ENCODE data around the gene L3MBTL1. TPM values are rescaled to one million over a fixed set of nuclear protein-coding genes. Genes with fewer than 3 reads are reported as not detected.

L3MBTL1 gene
- total RNA-seq, 2 donors from 2014 or later, result 38.4 to 57.6 TPM

DNA sequence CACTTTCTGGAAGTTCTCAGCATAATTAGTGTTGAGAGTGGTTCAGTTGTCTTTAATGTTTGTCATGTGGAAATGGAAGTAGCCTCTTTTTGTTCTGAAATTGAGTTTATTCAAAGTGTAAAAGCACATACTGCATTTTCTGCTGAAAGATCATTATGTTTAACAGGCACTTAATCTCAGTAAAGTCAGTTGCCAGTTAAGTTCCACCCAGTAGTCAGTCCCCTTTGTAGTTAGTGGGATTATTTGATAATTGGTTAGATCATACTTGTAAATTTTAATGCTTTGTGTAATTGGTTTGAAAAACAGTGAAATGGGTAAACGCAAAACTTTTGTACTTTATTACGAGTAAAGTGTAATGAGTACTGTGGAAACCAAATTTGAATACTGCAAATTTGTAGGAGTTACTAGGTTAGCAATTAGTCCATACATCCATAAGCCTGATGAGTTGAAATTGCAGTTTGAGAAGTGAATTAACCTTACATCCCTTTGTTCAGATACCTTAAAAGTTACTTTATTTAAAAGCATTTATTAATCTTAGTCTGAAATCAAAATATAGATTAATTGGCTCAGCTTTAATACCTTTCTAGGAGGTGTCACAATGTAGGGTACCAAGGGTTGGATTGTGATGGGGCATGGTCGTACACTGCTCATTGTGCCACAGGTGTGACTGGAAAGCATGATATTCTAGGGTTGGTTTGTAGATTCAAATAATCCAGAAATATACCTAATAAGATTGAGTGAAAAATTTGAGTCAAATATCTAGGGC lies 45.4 kb upstream of the L3MBTL1 start:
- Histone ChIP-seq H3K4me1 (ENCODE audit: control insufficient read depth, insufficient read depth, low read length) (peaks cover 5% of the 10 kb centered on the region), H3K27me3 (ENCODE audit: control insufficient read depth, insufficient read depth, low read length, poor library complexity, severe bottlenecking) (no peaks in the 10 kb centered on the region), H3K9me3 (ENCODE audit: control insufficient read depth, low read length) (no peaks in the 10 kb centered on the region), H3K36me3 (ENCODE audit: control insufficient read depth, insufficient read depth, low read length) (peaks cover 81% of the 10 kb centered on the region), H3K27ac (ENCODE audit: low read depth, low read length) (no peak overlapping the region), H3K9ac (ENCODE audit: extremely low read depth, low read length, poor library complexity, severe bottlenecking) (no peak overlapping the region), H3K4me3 (ENCODE audit: low read length) (peak overlapping the region; percentile 19)
- Mint-ChIP-seq H3K9me3 (no peaks in the 10 kb centered on the region), H3K4me3 (no peak overlapping the region), H3K27ac (peak overlapping the region; percentile 82), H3K36me3 (ENCODE audit: low read depth) (peaks cover 78% of the 10 kb centered on the region), H3K27me3 (ENCODE audit: insufficient read depth) (no peaks in the 10 kb centered on the region), H3K4me1 (peaks cover 12% of the 10 kb centered on the region)
- DNase-seq, result no peak
- TF ChIP-seq, protein P1, sequence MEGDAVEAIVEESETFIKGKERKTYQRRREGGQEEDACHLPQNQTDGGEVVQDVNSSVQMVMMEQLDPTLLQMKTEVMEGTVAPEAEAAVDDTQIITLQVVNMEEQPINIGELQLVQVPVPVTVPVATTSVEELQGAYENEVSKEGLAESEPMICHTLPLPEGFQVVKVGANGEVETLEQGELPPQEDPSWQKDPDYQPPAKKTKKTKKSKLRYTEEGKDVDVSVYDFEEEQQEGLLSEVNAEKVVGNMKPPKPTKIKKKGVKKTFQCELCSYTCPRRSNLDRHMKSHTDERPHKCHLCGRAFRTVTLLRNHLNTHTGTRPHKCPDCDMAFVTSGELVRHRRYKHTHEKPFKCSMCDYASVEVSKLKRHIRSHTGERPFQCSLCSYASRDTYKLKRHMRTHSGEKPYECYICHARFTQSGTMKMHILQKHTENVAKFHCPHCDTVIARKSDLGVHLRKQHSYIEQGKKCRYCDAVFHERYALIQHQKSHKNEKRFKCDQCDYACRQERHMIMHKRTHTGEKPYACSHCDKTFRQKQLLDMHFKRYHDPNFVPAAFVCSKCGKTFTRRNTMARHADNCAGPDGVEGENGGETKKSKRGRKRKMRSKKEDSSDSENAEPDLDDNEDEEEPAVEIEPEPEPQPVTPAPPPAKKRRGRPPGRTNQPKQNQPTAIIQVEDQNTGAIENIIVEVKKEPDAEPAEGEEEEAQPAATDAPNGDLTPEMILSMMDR (conservative IDR thresholded peaks at IDR 0.05), result no peak
- WGBS, 2 experiments (ENCODE audit: insufficient coverage in 1 of 2, insufficient read length in 1 of 2), result 96 to 100% methylated on average over 2 to 3 of the region's 3 CpGs

DNA sequence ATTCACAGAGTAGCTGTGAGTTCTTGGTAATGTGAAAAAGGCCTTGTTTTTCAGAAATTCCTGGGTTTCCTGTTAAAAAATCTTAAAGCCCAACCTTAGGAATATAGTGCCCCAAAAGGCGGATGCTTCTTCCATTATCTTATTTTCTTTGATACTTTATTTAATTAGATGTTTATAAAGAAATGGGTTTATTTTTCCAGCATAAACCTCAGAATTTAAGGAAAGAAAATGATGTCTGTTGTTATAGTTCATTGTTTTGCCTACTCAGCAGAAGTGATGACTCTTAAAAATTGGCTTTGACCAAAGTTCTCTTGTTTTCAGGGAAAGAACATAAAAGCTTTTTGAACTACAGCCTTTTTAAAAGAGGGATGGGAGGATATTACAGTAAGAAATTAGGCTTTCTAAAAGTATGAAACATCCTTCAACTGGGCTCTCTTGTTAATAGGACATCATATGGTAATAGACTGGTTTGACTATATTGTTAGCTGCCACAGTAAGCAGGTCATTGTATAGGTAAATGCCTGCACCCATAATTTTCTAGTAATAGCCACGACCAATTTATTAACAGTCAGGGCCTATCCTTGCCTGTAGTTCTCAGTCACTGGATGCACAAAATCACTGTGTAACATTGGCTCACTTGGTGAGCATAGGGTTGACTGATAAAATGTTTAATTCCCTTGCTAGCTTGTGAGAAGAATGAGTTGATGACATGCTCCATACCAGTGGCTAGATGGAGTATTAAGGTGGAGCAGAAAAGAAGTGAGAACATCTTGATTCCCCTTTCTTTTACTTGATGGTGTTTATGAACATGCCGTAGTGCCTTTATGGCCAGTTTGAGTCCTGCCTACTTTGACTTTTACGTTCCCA lies 44.6 kb upstream of the L3MBTL1 start:
- Mint-ChIP-seq H3K27ac (no peak overlapping the region), H3K27me3 (ENCODE audit: insufficient read depth) (no peaks in the 10 kb centered on the region), H3K9me3 (no peaks in the 10 kb centered on the region), H3K36me3 (ENCODE audit: low read depth) (peaks cover 80% of the 10 kb centered on the region), H3K4me1 (peaks cover 12% of the 10 kb centered on the region), H3K4me3 (no peak overlapping the region)
- H3K27me3 ChIP-seq (ENCODE audit: control insufficient read depth, insufficient read depth, low read length, poor library complexity, severe bottlenecking), result no peaks in the 10 kb centered on the region
- peaks cover 5% of the 10 kb centered on the region for H3K4me1 ChIP-seq (ENCODE audit: control insufficient read depth, insufficient read depth, low read length)
- peak overlapping the region; percentile 19 for H3K4me3 ChIP-seq (ENCODE audit: low read length)
- TF ChIP-seq, protein P1 (conservative IDR thresholded peaks at IDR 0.05), result no peak
- no peaks in the 10 kb centered on the region for H3K9me3 ChIP-seq (ENCODE audit: control insufficient read depth, low read length)
- no peak for DNase-seq
- H3K36me3 ChIP-seq (ENCODE audit: control insufficient read depth, insufficient read depth, low read length), result peaks cover 81% of the 10 kb centered on the region
- no peak overlapping the region for H3K27ac ChIP-seq (ENCODE audit: low read depth, low read length)
- H3K9ac ChIP-seq (ENCODE audit: extremely low read depth, low read length, poor library complexity, severe bottlenecking), result no peak overlapping the region
- WGBS, 2 experiments (ENCODE audit: insufficient coverage in 1 of 2, insufficient read length in 1 of 2), result 97 to 100% methylated on average over 3 to 4 of the region's 4 CpGs

DNA sequence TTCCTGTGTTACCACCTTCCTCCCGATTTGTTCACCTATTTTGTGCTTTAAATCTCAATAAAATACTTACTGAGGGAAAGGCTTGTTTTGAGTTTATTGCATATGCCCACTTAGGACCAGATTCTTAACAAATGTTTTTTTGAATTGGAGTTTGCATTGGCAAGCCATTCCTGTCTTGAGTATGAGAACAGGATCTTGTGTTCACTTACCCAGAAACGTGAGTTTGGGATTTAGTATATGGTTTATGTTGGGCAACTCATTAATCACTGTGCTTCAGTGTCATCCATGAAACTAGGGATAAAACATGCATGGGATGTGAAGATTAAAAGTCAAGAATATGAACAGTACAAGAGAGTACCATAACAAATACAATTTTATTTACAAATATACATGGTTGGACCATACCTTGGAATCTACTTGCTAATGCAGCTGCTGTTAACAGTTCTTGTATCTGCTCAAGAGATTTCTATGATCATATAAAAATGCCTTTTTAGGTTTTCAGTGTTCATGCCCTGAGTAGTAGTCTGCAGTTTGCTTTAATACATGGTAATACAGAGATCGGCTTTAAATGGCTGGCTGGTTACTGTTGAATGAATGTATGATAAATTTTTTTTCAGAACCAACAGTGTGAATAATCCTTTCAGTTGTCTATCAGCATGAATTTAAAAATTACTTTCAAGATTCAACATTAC lies 43.8 kb upstream of the L3MBTL1 start:
- Histone ChIP-seq H3K27ac (ENCODE audit: low read depth, low read length) (no peak overlapping the region), H3K27me3 (ENCODE audit: control insufficient read depth, insufficient read depth, low read length, poor library complexity, severe bottlenecking) (no peaks in the 10 kb centered on the region), H3K9me3 (ENCODE audit: control insufficient read depth, low read length) (no peaks in the 10 kb centered on the region), H3K36me3 (ENCODE audit: control insufficient read depth, insufficient read depth, low read length) (peaks cover 84% of the 10 kb centered on the region), H3K4me3 (ENCODE audit: low read length) (no peak overlapping the region), H3K4me1 (ENCODE audit: control insufficient read depth, insufficient read depth, low read length) (peaks cover 5% of the 10 kb centered on the region), H3K9ac (ENCODE audit: extremely low read depth, low read length, poor library complexity, severe bottlenecking) (no peak overlapping the region)
- TF ChIP-seq, protein P1 (conservative IDR thresholded peaks at IDR 0.05), result no peak
- Mint-ChIP-seq H3K4me3 (no peak overlapping the region), H3K27me3 (ENCODE audit: insufficient read depth) (no peaks in the 10 kb centered on the region), H3K4me1 (peaks cover 12% of the 10 kb centered on the region), H3K36me3 (ENCODE audit: low read depth) (peaks cover 81% of the 10 kb centered on the region), H3K9me3 (no peaks in the 10 kb centered on the region), H3K27ac (no peak overlapping the region)
- peak; percentile 3 for DNase-seq
- WGBS, 2 experiments (ENCODE audit: insufficient coverage in 1 of 2, insufficient read length in 1 of 2), result 82 to 95% methylated on average over 2 to 3 of the region's 3 CpGs

Measured in endodermal cell (in vitro differentiated cells).